Epithelial cell of proximal tubule (primary cell): ENCODE results near the gene MARCKS. TPM values are rescaled to one million over a fixed set of nuclear protein-coding genes. Genes with fewer than 3 reads are reported as not detected.

ENCODE experiments used
- DNase-seq: peaks from one replicate; pipeline ENCODE4 v3.0.0-alpha.2; 2011; ENCODE audit warnings: low read depth
- H3K4me3 ChIP-seq: 2 replicates; pipeline ENCODE4 v1.5.1; 2011; ENCODE audit warnings: low read depth, mild to moderate bottlenecking, low read length
- total RNA-seq: library from RNA; depleted of rRNA; stranded (reverse); fragments of >200 nt; gene quantifications from 2 replicates; pipeline ENCODE4 v1.2.3, GENCODE V29; 2015
- TF ChIP-seq, protein P1 (sequence below): conservative IDR thresholded peaks from 2 replicates; pipeline ENCODE4 v1.5.1; 2012; ENCODE audit warnings: low read depth, mild to moderate bottlenecking, low read length

The MARCKS gene
- total RNA-seq, 1 donor from 2014 or later, result 177 TPM

DNA sequence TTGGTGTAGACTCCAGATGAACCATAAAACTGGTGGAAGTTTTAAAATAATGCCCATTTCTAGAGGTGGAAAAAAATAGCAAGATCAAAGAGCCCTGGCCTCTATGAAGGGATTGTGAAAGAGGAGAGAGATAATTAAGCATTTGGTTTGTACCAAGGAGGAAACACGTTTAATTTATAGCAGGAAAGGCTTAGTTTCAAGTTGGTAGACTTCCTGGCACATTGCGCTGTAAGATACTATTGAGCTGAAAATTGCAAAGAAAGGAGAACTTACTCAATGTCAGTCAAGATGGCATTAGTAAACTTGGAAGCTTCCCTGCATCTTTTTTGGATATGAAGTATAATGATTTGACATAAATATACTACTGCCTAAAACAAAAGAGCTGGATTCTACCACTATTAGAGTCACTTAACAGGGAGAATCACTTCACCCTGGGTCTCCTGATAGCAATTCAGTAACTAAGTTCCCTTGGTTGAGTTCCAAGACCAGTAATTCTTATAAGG, 24.4 kb downstream of the MARCKS start:
- DNase-seq, result no peak
- no peak overlapping the region for H3K4me3 ChIP-seq
- TF ChIP-seq, protein P1, sequence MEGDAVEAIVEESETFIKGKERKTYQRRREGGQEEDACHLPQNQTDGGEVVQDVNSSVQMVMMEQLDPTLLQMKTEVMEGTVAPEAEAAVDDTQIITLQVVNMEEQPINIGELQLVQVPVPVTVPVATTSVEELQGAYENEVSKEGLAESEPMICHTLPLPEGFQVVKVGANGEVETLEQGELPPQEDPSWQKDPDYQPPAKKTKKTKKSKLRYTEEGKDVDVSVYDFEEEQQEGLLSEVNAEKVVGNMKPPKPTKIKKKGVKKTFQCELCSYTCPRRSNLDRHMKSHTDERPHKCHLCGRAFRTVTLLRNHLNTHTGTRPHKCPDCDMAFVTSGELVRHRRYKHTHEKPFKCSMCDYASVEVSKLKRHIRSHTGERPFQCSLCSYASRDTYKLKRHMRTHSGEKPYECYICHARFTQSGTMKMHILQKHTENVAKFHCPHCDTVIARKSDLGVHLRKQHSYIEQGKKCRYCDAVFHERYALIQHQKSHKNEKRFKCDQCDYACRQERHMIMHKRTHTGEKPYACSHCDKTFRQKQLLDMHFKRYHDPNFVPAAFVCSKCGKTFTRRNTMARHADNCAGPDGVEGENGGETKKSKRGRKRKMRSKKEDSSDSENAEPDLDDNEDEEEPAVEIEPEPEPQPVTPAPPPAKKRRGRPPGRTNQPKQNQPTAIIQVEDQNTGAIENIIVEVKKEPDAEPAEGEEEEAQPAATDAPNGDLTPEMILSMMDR, result no peak

DNA sequence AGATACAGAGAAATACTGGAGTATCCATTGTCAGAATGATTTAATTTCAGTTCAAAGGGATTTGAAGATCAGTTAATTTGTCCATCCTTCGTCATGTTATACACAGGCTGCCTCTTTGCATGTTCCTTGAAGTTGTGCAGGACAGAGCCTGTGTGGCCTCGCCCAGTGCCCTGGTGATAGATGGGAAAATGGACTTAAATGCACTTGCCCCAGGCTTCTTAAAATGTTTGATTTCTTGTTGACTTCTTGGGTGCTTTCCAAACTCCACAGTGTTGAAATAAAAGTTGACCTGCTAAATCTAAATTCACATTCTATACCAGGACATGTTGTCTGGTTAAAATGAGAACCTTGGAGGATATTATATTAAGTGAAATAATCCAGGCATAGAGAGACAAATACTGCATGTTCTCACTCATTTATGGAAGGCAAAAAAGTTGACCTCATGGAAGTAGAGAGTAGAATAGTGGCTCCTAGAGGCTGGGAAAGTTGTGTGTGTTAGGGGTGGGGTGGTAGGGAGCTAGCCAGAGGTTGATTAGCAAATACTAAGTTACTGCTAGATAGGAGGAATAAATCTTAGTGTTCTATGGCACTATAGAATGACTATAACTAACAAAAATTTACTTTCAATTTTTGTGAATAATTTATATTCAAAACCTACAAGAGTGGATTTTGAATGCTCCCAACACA, 25.3 kb downstream of the MARCKS start:
- DNase-seq, result no peak
- TF ChIP-seq, protein P1, result no peak
- H3K4me3 ChIP-seq, result no peak overlapping the region

DNA sequence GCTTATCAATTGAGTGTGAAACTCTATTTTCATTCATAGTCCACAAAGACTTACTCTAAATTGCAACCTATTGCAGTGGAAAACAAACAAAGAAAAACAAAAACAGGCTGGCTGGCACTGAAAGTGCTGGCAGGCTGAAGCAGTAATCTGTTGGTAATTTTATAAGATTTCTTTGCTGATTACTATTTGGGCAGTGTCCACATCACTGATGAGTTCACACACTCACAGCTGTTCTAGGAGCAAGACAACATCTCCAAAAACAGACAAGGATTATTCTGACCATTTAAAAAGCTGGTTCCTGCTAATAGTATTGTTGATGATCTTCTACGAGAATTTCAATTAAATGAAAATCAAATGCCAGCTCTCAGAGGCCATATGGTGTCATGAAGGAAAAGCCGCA, 26.9 kb downstream of the MARCKS start:
- no peak for DNase-seq
- TF ChIP-seq, protein P1, result no peak
- H3K4me3 ChIP-seq, result no peak overlapping the region

DNA sequence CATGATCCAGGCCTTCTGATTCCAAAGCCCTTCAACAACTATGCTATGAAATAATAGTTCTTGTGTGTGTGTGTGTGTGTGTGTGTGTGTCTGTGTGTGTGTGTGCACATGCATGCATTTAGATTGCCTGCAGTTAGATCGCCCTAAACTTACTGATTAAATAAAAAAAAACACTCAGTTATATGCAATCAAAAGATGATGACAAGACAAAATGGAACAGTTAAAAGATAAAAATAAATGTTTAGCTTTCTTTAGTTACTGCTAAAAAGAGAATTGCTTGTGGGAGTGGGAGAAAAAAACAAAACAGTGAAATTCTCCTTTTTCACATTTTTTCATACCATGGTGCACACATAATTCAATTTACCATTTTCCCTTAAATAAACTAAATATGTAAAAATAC, 29.4 kb downstream of the MARCKS start:
- TF ChIP-seq, protein P1, result no peak
- DNase-seq, result no peak
- H3K4me3 ChIP-seq, result no peak overlapping the region

DNA sequence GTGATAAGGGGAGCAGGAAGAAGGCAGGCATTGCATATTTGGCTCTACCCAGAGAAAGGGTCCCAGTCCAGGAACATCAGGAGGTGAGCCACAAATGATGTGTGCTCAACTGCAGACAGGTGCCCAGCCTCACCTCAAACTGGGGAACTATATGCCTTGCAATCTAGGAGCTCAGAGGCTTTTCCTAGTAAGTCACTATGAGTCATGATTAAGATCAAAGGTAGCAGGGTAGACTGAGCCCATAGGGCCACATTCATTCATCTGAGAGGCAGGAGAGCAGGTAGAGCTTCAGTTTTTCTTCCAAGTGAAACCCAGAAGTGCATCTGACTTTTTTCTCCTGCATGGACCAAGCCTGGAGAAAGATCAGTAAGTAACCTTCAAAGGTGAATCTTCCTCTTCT, 31.3 kb downstream of the MARCKS start:
- TF ChIP-seq, protein P1, result no peak
- H3K4me3 ChIP-seq, result no peak overlapping the region
- no peak for DNase-seq

DNA sequence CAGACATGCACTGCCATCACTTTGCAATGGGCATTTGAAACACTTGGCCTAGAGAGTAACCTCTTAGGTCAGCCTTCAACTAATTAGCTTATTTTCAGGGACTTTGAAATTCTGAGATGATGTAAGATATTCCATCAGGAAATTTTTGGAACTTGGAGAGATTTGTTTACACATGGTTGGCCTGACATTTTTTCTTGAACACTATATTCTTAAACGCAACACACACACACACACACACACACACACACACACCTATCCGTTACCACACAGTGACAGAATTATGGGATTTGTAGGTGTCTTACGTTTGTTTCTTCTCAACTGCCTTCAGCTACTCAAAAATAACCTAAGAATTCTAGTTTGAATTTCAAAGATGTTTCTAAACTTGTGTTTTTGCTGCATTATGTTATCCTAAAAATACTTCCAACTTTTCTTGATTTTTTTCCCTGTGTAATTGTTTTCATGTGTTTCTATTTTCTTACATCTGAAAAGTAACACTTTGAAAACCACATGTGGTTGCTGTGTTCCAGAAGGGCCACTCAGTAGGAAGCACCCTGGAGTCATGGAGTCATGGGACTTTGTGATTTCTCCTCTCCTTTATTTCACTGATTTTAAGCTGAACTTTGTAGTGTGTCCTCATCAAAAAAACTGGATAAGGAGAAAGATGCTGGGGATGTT, 31.9 kb downstream of the MARCKS start:
- TF ChIP-seq, protein P1, result no peak
- DNase-seq, result no peak
- no peak overlapping the region for H3K4me3 ChIP-seq
